ENCODE measurements around the gene XG.

GRCh38 chrX:2717312-2717711, 34.5 kb upstream of the XG start:
- TF ChIP-seq, protein P1, sequence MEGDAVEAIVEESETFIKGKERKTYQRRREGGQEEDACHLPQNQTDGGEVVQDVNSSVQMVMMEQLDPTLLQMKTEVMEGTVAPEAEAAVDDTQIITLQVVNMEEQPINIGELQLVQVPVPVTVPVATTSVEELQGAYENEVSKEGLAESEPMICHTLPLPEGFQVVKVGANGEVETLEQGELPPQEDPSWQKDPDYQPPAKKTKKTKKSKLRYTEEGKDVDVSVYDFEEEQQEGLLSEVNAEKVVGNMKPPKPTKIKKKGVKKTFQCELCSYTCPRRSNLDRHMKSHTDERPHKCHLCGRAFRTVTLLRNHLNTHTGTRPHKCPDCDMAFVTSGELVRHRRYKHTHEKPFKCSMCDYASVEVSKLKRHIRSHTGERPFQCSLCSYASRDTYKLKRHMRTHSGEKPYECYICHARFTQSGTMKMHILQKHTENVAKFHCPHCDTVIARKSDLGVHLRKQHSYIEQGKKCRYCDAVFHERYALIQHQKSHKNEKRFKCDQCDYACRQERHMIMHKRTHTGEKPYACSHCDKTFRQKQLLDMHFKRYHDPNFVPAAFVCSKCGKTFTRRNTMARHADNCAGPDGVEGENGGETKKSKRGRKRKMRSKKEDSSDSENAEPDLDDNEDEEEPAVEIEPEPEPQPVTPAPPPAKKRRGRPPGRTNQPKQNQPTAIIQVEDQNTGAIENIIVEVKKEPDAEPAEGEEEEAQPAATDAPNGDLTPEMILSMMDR (IDR thresholded peaks at IDR 0.05) = no peak
- no peak for TF ChIP-seq POLR2AphosphoS5 (IDR thresholded peaks at IDR 0.05)
